Thyroid gland (tissue), 4 donors: ENCODE data around the gene NKAIN4. TPM values are rescaled to one million over a fixed set of nuclear protein-coding genes. Genes with fewer than 3 reads are reported as not detected.

Source experiments
- DNase-seq, 2 donors: peaks; one replicate each; pipeline ENCODE4 v3.0.0-alpha.2; 2019
- H3K27ac ChIP-seq, 3 donors: fragments of 200-600 bp; sonication (generic); 1 replicate in 2 of 3; 2 replicates in 1 of 3; pipeline ENCODE4 v1.5.1; 2016 to 2019; ENCODE audit warnings: mild to moderate bottlenecking in 1 of 3, moderate library complexity in 1 of 3
- H3K27me3 ChIP-seq: fragments of 200-600 bp; sonication (generic); one replicate; pipeline ENCODE4 v1.5.1; 2019
- H3K36me3 ChIP-seq, 2 donors: fragments of 200-600 bp; sonication (generic); one replicate each; pipeline ENCODE4 v1.5.1; 2016 to 2019
- H3K4me1 ChIP-seq, 2 donors: fragments of 200-600 bp; sonication (generic); one replicate each; pipeline ENCODE4 v1.5.1; 2017 to 2019
- H3K4me3 ChIP-seq, 3 donors: fragments of 200-600 bp; sonication (generic); replicated peaks in 1 of 3; 1 replicate in 2 of 3; 2 replicates in 1 of 3; pipeline ENCODE4 v1.5.1; 2016; ENCODE audit warnings: mild to moderate bottlenecking in 1 of 3
- H3K9me3 ChIP-seq: fragments of 200-600 bp; sonication (generic); one replicate; pipeline ENCODE4 v1.5.1; 2017
- POLR2A ChIP-seq, 2 donors: fragments of 450-650 bp; IDR thresholded peaks; one replicate each; pipeline ENCODE4 v1.6.1; 2017; ENCODE audit warnings: antibody characterized with exemption in 2 of 2, mild to moderate bottlenecking in 2 of 2, moderate library complexity in 1 of 2
- WGBS, 2 donors: methylation state at CpG; one replicate each; pipeline ENCODE4 v1.1.5; 2017; 5-methylcytosine and 5-hydroxymethylcytosine counted together
- intact Hi-C: fragments of 100-400 bp; cut with DNase I; formaldehyde crosslinking; loops from one replicate; pipeline ENCODE4 v1.15.1; 2023
- total RNA-seq, 4 donors: library from RNA; depleted of rRNA; stranded (reverse); fragments of >200 nt; gene quantifications; one replicate each; pipeline ENCODE4 v1.2.3, GENCODE V29; 2016
- TF ChIP-seq, protein P1 (sequence below), 6 experiments: fragments of 200-600 bp in 3 of 6; fragments of 450-650 bp in 3 of 6; sonication (generic) in 3 of 6; IDR thresholded peaks; one replicate each; pipeline ENCODE4 v1.5.1; 2016 to 2019; ENCODE audit warnings: antibody characterized with exemption in 6 of 6, mild to moderate bottlenecking in 2 of 6, inconsistent platforms in 1 of 6, moderate library complexity in 1 of 6

NKAIN4 gene
- total RNA-seq, 4 donors from 2014 or later = 0.45 to 5.5 (median 0.67) TPM; not detected in 1

DNA sequence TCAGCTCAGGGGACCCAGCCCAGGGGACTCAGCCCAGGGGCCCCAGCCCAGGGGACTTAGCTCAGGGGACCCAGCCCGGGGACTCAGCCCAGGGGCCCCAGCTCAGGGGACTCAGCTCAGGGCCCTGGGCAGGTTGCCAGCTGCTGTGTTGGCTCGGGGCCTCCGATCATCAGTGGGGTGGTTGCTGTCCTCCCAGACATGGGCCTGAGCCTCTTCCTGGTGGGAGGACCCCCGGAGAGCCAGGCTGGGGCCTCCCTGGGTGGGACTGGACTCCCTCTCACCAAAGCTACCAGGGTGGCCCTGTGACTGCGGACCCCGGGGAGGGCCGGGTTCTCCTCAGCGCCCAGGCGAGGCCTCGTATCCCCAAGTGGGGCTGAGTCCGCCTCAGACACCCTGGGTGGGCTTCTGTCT is 43.1 kb upstream of the NKAIN4 start:
- 60 to 67% methylated on average over 9 of the region's 11 CpGs for WGBS, 2 donors
- intact Hi-C loops = no loop called here
- Histone ChIP-seq H3K27me3 (no peaks in the 10 kb centered on the region), H3K27ac (no peak overlapping the region), H3K9me3 (no peaks in the 10 kb centered on the region), H3K4me3 (no peak overlapping the region), H3K36me3 (no peaks in the 10 kb centered on the region), H3K4me1 (no peaks in the 10 kb centered on the region)
- TF ChIP-seq, protein P1, sequence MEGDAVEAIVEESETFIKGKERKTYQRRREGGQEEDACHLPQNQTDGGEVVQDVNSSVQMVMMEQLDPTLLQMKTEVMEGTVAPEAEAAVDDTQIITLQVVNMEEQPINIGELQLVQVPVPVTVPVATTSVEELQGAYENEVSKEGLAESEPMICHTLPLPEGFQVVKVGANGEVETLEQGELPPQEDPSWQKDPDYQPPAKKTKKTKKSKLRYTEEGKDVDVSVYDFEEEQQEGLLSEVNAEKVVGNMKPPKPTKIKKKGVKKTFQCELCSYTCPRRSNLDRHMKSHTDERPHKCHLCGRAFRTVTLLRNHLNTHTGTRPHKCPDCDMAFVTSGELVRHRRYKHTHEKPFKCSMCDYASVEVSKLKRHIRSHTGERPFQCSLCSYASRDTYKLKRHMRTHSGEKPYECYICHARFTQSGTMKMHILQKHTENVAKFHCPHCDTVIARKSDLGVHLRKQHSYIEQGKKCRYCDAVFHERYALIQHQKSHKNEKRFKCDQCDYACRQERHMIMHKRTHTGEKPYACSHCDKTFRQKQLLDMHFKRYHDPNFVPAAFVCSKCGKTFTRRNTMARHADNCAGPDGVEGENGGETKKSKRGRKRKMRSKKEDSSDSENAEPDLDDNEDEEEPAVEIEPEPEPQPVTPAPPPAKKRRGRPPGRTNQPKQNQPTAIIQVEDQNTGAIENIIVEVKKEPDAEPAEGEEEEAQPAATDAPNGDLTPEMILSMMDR (IDR thresholded peaks at IDR 0.05) = no peak
- no peak for TF ChIP-seq POLR2A (IDR thresholded peaks at IDR 0.05)
- DNase-seq = no peak

DNA sequence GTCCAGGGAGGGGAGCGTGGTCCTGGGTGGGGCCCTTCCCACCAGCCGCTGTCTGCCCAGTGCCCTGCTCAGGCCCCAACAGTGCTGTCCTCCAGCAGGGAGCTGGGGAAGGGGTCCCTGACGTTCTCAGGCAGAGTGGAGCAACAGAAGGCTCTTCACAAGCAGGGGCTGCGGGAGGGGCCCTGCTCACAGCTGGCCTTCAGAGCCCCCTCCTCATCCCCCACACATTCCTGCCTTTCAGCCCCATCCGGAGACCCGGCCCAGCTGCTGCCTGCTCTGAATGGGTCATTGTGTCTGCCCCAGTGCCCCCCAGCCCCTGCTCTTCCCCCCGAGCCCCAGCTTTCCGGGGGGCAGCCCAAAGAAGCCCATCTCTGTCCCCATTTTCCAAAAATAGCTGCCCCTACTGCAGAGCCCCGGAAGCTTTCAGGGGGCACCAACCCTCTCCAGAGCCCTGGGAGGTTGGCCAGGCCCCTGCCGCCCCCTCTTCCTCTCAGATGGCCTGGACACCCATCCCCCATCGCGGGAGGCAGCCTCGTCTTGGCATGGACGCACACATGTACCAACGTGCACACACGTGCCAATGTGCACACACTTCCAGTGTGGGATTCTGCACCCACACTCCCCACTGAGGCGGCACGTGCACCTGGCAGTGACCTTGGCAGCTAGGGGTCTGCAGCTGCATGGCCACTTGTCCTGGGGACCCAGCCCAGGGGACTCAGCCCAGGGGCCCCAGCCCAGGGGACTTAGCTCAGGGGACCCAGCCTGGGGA is 42.5 kb upstream of the NKAIN4 start:
- Histone ChIP-seq H3K4me1 (no peaks in the 10 kb centered on the region), H3K27ac (no peak overlapping the region), H3K9me3 (no peaks in the 10 kb centered on the region), H3K36me3 (no peaks in the 10 kb centered on the region), H3K27me3 (no peaks in the 10 kb centered on the region), H3K4me3 (no peak overlapping the region)
- WGBS, 2 donors = 39 to 49% methylated on average over 7 to 15 of the region's 18 CpGs
- no peak for DNase-seq
- TF ChIP-seq POLR2A (IDR thresholded peaks at IDR 0.05) = no peak
- TF ChIP-seq, protein P1 (IDR thresholded peaks at IDR 0.05) = no peak
- intact Hi-C loops = no loop called here

DNA sequence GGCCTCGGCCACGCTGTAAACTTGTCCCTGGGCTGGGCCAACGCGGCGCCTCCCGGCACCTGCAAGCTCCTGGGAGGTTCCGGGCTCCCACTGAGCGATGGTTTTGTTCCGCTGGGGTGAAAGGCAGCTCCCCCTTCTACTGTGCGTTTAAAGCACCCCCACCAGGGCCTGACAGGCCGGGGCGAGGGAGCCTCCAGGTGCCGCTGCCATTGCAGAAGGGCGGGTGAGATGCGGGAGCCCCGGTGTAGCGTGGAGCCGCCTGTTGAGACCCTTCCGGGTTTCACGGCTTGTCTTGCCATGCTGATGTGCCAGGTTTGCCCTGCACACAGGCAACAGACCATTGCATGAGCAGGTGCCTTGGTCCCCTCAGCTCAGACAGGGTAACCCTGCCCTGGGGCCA is 41.6 kb upstream of the NKAIN4 start:
- H3K9me3 ChIP-seq = no peaks in the 10 kb centered on the region
- H3K4me3 ChIP-seq = no peak overlapping the region
- no peaks in the 10 kb centered on the region for H3K27me3 ChIP-seq
- TF ChIP-seq POLR2A (IDR thresholded peaks at IDR 0.05) = no peak
- TF ChIP-seq, protein P1 (IDR thresholded peaks at IDR 0.05) = no peak
- intact Hi-C loops = no loop called here
- H3K27ac ChIP-seq = no peak overlapping the region
- DNase-seq = no peak
- 16% methylated on average over 12 of the region's 20 CpGs; no CpG with 5 or more reads in 1 of the 2 donors for WGBS, 2 donors
- H3K4me1 ChIP-seq = no peaks in the 10 kb centered on the region
- H3K36me3 ChIP-seq = no peaks in the 10 kb centered on the region

DNA sequence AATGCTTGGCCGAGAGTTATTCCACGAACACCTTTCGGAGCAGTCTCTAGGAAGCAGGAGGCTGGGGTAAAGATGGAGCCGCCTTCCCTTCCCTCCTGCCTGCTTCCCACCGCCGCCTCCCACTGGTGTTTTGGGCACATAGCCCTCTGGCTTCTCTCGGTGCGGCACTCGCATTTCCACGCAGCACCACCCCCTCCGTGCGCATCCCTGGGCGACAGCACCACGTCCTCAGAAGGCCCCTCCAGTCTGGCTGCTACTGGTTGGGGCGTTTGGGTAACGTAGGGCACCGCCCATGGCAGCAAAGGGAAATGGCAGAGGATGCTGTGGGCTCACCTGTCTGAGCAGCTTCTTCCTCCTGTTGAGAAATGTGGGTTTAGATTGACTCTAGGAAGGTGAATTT is 41.2 kb upstream of the NKAIN4 start:
- H3K9me3 ChIP-seq = no peaks in the 10 kb centered on the region
- DNase-seq = no peak
- H3K36me3 ChIP-seq = no peaks in the 10 kb centered on the region
- TF ChIP-seq, protein P1 (IDR thresholded peaks at IDR 0.05) = no peak
- no peak for TF ChIP-seq POLR2A (IDR thresholded peaks at IDR 0.05)
- intact Hi-C loops = no loop called here
- 30 to 38% methylated on average over 15 to 17 of the region's 17 CpGs for WGBS, 2 donors
- H3K27me3 ChIP-seq = no peaks in the 10 kb centered on the region
- H3K27ac ChIP-seq = no peak overlapping the region
- H3K4me1 ChIP-seq = no peaks in the 10 kb centered on the region
- no peak overlapping the region for H3K4me3 ChIP-seq

DNA sequence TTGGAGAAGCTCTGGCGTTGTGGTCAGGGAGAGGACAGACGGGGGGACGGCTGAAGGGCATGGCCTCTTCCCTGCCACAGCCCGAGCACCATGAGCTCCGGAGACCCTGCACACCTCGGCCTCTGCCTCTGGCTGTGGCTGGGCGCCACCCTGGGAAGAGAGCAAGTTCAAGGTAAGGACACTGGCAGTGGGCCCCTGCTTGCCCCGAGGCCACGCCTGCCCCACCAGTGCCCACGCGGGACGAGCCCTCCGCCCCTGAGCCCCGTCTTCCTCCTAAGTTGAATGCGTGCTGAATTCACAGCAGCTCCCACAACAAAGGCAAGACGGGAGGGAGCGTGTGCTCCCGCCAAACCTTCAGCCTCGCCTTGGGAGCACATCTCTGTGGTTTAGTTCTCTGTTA is 40.8 kb upstream of the NKAIN4 start:
- no peak overlapping the region for H3K27ac ChIP-seq
- H3K27me3 ChIP-seq = no peaks in the 10 kb centered on the region
- no peaks in the 10 kb centered on the region for H3K4me1 ChIP-seq
- no peak overlapping the region for H3K4me3 ChIP-seq
- TF ChIP-seq POLR2A (IDR thresholded peaks at IDR 0.05) = no peak
- TF ChIP-seq, protein P1 (IDR thresholded peaks at IDR 0.05) = no peak
- 52 to 53% methylated on average over 17 to 19 of the region's 19 CpGs for WGBS, 2 donors
- H3K9me3 ChIP-seq = no peaks in the 10 kb centered on the region
- no peaks in the 10 kb centered on the region for H3K36me3 ChIP-seq
- intact Hi-C loops = no loop called here
- no peak for DNase-seq
